ENCODE measurements around the gene C16orf87.

C16orf87 gene

DNA sequence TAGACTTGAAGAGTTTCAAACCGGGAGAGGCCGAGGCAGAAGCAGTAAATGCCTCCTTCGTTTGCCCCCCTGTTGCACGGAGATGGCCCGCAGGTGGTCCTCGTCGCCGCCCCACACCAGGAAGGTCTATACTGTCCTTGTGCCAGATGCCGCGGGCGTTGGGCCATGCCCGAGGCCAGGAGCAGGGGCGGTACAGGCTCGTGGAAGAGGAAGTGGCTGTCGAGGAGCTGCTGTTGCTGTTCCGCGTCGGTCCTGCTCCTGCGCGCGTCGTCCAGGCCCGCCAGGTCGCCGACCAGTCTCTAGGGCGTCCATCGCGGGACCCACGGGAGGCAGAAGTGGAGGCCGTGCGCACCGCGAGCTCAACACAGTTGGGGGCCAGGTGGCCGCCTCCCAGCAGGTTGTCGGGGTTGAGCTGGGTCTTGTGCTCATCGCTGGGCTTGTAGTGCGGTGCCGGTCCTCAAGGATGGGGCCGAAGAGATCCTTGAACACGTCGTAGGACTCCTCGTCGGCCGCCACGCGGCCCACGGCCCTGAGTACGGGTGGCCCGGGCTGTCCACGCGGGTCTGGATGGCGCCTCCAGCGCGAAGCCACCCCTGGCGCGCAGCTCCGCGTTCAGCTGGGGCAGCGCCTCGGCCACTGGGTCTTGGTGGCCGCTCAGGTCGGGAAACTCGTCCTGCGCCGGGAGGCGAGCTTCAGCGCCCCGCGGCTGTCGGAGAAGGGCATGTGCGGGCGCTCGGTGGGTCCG, 13.1 kb upstream of the C16orf87 start:
- DNase-seq (ENCODE audit: low read depth in 2 of 2): no peak

- DNase-seq (ENCODE audit: low read depth in 2 of 2): no peak
Measured at GRCh38 chr16:46842192-46842895, 11.4 kb upstream of the C16orf87 start.

GRCh38 chr16:46839986-46840443, 9.0 kb upstream of the C16orf87 start:
- DNase-seq (ENCODE audit: low read depth in 2 of 2): no peak

GRCh38 chr16:46836534-46837530, 5.9 kb upstream of the C16orf87 start:
- DNase-seq (ENCODE audit: low read depth in 2 of 2): no peak

DNA sequence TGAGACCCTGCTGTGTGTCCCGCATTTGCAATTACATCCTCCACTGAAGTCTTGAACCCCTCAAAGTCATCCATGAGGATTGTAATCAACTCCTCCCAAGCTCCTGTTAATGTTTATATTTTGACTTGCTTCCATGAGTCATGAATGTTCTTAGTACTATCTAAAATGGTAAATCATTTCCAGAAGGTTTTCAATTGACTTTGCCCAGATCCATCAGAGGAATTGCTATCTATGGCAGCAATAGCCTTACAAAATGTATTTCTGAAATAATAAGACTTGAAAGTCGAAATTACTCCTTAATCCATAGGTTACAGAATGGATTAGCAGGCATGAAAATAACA, 2.5 kb upstream of the C16orf87 start:
- DNase-seq (ENCODE audit: low read depth in 2 of 2): no peak

GRCh38 chr16:46832757-46833459, 1.9 kb upstream of the C16orf87 start:
- DNase-seq (ENCODE audit: low read depth in 2 of 2): no peak

DNA sequence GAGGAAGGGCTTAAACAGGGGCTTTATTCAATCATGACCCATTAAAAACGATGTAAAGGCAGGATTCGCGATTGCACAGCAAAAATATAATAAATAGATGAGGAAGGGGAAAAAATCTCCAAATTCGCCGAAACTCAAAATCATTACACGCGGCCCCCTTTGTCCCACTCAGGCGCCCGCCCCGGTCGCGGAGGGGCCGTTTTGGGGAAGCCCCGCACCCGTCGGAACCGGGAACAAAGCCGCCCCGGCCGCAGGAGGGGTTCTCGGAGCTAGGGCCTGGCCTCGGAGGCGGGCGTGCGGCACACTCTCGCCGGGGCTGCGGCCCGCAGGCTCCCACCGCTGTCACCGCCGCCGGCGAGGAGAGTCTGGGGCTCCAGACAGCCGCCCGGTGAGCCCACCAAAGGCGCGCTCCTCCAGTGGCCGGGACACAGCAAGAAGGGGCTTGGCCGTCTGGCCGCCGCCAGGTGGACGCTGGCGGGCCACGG, 521 bp downstream of the C16orf87 start:
- DNase-seq (ENCODE audit: low read depth in 2 of 2): no peak

DNA sequence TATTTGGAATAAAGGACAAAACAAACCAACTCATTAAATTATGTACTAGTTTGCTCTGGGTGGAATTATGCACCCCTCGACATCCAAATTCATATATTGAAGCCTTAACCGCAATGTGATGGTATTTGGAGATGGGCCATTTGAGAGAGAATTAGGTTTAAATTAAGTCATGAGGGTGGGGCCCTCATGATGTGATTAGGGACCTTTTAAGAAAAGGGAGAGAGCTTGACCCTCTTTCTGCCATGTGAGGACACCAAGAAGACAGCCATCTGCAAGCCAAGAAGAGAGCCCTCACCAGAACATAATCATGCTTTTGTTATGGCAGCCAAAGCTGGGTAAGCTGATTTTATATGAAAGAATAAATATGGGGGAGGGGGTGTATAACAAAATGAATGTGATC, 2.0 kb downstream of the C16orf87 start:
- DNase-seq (ENCODE audit: low read depth in 2 of 2): no peak

DNA sequence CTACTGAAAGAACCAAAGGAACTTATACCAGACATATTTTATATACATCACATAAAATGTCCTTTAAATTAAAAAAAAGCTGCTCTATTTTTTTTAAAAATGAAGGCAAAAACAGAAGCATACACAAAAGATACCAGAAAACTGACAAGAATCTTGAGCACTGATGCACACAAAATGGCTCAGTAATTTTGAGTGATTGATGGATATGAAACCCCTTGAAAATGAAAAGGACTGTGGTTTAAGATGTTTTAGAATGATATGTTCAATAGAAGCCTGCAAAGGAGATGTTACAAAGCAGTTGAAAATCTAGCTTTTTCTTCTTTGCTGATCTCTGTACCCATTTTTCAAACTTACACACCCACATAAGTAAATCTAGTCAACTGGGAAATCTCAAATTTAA, 2.7 kb downstream of the C16orf87 start:
- DNase-seq (ENCODE audit: low read depth in 2 of 2): no peak

DNA sequence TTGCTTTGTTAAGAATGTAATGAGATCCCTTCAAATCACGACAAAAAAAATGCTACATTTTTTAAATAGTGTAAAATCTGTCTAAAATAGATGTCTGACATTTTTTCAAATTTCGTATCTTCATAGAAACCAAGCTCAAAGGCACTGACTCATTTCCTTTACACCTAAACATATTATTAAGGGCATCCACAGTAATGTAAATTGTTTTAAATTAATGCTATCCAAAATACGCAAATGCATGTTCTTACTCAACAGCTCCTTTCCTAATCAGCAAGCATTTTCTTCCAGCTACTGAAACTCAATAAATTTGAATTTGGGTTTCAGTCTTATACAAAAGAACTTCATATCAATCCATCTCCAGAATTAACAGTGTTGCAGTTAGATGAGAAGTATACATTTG, 4.3 kb downstream of the C16orf87 start:
- DNase-seq (ENCODE audit: low read depth in 2 of 2): no peak

GRCh38 chr16:46822270-46822669, 8.7 kb downstream of the C16orf87 start:
- DNase-seq (ENCODE audit: low read depth in 2 of 2): no peak

DNA sequence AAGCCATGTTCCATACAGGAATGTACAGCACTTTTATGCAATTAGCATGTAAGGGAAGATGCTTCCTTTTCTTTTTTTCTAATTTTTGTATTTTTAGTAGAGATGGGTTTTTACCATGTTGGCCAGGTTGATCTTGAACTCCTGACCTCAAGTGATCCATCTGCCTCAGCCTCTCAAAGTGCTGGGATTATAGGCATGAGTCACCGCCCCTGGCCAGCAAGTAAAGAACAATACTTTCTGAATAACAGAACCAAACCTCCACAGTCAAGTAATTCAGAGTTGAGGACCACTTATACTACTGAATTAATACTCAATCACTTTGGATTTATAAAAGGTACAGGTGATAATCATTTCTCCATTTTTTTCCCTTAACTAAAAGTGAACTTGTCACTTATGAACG, 13.0 kb downstream of the C16orf87 start:
- no peak for DNase-seq (ENCODE audit: low read depth in 2 of 2)

- DNase-seq (ENCODE audit: low read depth in 2 of 2): no peak
Measured at GRCh38 chr16:46814790-46815189, 16.2 kb downstream of the C16orf87 start.

- DNase-seq (ENCODE audit: low read depth in 2 of 2): no peak
Measured at GRCh38 chr16:46813611-46814010, 17.4 kb downstream of the C16orf87 start.

GRCh38 chr16:46812781-46813540, 18.0 kb downstream of the C16orf87 start:
- DNase-seq (ENCODE audit: low read depth in 2 of 2): no peak

- no peak for DNase-seq (ENCODE audit: low read depth in 2 of 2)
Measured at GRCh38 chr16:46811682-46812081, 19.3 kb downstream of the C16orf87 start.

GRCh38 chr16:46808997-46809396, 22.0 kb downstream of the C16orf87 start:
- no peak for DNase-seq (ENCODE audit: low read depth in 2 of 2)

DNA sequence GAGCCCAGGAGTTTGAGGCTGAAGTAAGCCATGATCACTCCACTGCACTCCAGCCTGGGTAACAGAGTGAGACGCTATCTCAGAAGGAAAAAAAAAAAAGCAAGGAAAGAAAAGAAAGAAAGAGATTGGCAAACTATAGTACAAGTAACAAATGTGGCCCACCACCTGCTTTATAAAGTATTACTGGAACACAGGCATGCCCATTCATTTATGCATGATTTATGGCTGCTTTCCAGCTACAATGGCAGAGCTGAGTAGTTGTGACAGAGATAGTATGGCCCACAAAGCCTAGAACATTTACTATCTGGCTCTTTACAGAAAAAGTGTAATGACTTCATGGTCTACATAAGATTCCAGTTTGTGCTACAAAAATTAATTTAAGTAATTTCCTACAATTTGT, 23.6 kb downstream of the C16orf87 start:
- no peak for DNase-seq (ENCODE audit: low read depth in 2 of 2)

DNA sequence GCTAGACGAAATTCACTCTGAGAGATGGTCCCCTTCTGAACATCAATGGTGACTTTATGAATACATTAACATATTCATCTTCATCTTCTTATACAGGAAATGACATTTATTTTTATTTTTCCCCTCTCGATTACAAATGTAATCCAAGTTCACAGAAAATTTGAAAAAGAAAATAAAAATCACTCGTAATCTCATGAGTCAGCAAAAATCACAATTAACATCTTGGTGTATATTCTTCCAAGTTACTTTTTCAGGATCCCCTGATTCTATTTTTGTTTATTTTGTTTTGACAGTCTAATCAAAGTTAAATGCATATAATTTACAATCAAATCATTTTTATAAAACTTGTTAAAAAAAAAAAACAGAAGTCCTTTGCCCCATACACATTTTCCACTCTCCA, 27.6 kb downstream of the C16orf87 start:
- DNase-seq (ENCODE audit: low read depth in 2 of 2): no peak

GRCh38 chr16:46801428-46802049, 29.4 kb downstream of the C16orf87 start:
- no peak for DNase-seq (ENCODE audit: low read depth in 2 of 2)
